ENCODE results near the gene PTPRN. TPM values are rescaled to one million over a fixed set of nuclear protein-coding genes. Genes with fewer than 3 reads are reported as not detected.

Gene PTPRN
- total RNA-seq, 4 donors from 2014 or later = not detected

DNA sequence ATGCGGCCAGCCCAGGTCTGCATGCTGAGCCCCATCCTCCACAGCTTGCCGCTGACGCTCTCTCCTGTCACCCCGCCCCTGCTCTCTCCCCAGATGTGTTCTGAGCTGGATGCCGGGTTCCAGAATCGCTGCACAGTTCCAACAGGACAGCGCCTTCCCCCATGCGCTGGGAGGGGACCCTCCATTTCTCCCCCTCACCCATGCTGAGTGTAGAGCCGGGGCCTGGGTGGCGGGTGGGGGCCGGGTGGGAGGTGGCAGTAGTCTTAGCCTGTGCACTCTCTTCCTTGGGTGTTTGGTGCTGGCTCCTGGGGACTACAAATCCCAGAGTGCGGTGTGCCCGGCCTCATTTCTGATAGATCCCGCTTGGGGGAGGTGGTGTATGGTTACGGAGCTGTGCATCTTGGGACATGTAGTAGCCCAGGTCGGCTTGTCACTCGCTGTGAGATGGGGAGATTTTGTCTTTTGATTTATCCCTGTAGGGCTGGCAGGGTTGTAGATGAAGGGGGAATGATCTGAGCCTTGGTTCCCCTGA is 23.2 kb downstream of the PTPRN start:
- in situ Hi-C loops (cut with MboI; ENCODE audit: low sequenced_read_pairs in 4 of 4) = loop anchor here in 2 of 4 donors (25.0 kb wide), 2 partner anchors 124 to 251 kb away; partner anchors contain the start of genes CHPF (in 1 of the 2), NHEJ1 (in 1 of the 2), SLC23A3 (in 1 of the 2) and TMEM198 (in 1 of the 2)
- Histone ChIP-seq H3K4me1 (no peaks in the 10 kb centered on the region), H3K36me3 (peaks cover 3 to 42% of the 10 kb centered on the region in 2 donors), H3K9me3 (no peaks in the 10 kb centered on the region), H3K27me3 (no peaks in the 10 kb centered on the region), H3K27ac (peak overlapping the region in 3 of 4 donors; percentile 15 to 45 (median 33)), H3K4me3 (no peak overlapping the region)
- TF ChIP-seq, protein P1, sequence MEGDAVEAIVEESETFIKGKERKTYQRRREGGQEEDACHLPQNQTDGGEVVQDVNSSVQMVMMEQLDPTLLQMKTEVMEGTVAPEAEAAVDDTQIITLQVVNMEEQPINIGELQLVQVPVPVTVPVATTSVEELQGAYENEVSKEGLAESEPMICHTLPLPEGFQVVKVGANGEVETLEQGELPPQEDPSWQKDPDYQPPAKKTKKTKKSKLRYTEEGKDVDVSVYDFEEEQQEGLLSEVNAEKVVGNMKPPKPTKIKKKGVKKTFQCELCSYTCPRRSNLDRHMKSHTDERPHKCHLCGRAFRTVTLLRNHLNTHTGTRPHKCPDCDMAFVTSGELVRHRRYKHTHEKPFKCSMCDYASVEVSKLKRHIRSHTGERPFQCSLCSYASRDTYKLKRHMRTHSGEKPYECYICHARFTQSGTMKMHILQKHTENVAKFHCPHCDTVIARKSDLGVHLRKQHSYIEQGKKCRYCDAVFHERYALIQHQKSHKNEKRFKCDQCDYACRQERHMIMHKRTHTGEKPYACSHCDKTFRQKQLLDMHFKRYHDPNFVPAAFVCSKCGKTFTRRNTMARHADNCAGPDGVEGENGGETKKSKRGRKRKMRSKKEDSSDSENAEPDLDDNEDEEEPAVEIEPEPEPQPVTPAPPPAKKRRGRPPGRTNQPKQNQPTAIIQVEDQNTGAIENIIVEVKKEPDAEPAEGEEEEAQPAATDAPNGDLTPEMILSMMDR (IDR thresholded peaks at IDR 0.05 in 4 of 5, conservative IDR thresholded peaks at IDR 0.05 in 1 of 5) = no peak
- TF ChIP-seq POLR2A (IDR thresholded peaks at IDR 0.05) = no peak
- ATAC-seq (peak; percentile 50 to 74), DNase-seq (peak; percentile 35 to 52)
- intact Hi-C loops (cut with DNase I; ENCODE audit: low total_unique reads) = no loop called here

DNA sequence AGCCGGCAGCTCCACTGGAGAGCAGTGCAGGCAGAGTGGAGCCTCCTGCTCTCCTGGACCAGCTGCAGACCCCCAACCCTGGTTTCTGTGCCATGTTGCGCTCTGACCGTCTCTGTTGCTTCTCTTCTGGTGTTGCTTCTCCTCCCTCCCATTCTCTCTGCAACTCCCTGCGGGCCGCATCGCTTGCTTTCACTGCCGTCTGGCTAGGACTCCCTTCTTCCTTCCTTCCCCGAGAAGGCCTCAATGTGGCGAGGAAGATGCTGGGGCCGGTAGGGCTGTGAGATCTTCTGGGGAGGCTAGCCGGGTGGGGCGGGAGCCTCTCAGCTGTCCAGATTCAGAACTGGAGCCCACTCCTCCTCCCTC is 23.8 kb downstream of the PTPRN start:
- Histone ChIP-seq H3K36me3 (peaks cover 3 to 48% of the 10 kb centered on the region in 2 donors), H3K9me3 (no peaks in the 10 kb centered on the region), H3K4me3 (no peak overlapping the region), H3K27me3 (no peaks in the 10 kb centered on the region), H3K4me1 (peaks cover under 1 to 1% of the 10 kb centered on the region in 2 donors), H3K27ac (peak overlapping the region in 1 of 4 donors; percentile 29)
- DNase-seq = no peak
- in situ Hi-C loops (cut with MboI; ENCODE audit: low sequenced_read_pairs in 4 of 4) (loop anchor here in 2 of 4 donors (25.0 kb wide), 2 partner anchors 123 to 252 kb away; partner anchors contain the start of genes CHPF (in 1 of the 2), NHEJ1 (in 1 of the 2), SLC23A3 (in 1 of the 2) and TMEM198 (in 1 of the 2)), intact Hi-C loops (cut with DNase I; ENCODE audit: low total_unique reads) (no loop called here)
- TF ChIP-seq, protein P1 (IDR thresholded peaks at IDR 0.05 in 4 of 5, conservative IDR thresholded peaks at IDR 0.05 in 1 of 5) = no peak
- no peak for TF ChIP-seq POLR2A (IDR thresholded peaks at IDR 0.05)
- ATAC-seq = no peak

DNA sequence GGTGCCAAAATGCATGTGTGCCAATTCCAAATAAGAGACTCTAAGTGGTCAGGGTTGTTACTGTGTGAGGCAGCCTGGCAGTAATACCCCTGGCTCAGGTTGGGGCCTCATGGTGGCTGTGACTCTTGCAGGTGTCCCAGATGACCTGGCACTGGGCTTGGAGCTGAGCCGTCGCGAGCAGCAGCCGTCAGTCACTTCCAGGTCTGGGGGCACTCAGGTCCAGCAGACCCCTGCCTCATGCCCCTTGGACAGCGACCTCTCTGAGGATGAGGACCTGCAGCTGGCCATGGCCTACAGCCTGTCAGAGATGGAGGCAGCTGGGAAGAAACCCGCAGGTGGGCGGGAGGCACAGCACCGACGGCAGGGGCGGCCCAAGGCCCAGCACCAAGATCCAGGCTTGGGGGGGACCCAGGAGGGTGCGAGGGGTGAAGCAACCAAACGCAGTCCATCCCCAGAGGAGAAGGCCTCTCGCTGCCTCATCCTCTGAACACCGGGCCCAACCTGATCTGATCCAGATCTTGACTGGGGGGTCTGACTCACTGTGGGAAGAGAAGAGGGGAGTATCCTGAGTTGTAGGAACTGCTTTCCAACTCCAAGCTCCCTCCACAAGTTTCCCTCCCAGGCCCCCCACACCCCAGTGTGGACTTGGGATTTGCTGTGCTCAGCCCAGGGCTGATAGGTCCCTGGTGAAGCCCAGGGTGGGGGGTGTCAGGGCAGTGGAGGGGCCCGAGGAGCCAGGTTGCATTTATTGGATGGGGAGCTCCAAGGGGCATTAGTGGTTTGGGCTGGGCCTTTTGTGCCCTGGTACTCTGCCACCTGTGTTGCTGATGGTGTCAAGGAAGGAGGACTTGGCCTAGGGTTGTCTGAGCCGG is 24.5 kb downstream of the PTPRN start:
- H3K27me3 ChIP-seq = no peaks in the 10 kb centered on the region
- peaks cover 7% of the 10 kb centered on the region in 2 donors for H3K4me1 ChIP-seq
- ATAC-seq = no peak
- peaks cover 3 to 48% of the 10 kb centered on the region in 2 donors for H3K36me3 ChIP-seq
- intact Hi-C loops (cut with DNase I; ENCODE audit: low total_unique reads) = no loop called here
- no peak for DNase-seq
- no peak for TF ChIP-seq POLR2A (IDR thresholded peaks at IDR 0.05)
- TF ChIP-seq, protein P1 (IDR thresholded peaks at IDR 0.05 in 4 of 5, conservative IDR thresholded peaks at IDR 0.05 in 1 of 5) = no peak
- no peak overlapping the region for H3K4me3 ChIP-seq
- no peak overlapping the region for H3K27ac ChIP-seq
- H3K9me3 ChIP-seq = no peaks in the 10 kb centered on the region
- in situ Hi-C loops (cut with MboI; ENCODE audit: low sequenced_read_pairs in 4 of 4) = loop anchor here in 2 of 4 donors (25.0 kb wide), 2 partner anchors 122 to 253 kb away; partner anchors contain the start of genes CHPF (in 1 of the 2), NHEJ1 (in 1 of the 2), SLC23A3 (in 1 of the 2) and TMEM198 (in 1 of the 2)

DNA sequence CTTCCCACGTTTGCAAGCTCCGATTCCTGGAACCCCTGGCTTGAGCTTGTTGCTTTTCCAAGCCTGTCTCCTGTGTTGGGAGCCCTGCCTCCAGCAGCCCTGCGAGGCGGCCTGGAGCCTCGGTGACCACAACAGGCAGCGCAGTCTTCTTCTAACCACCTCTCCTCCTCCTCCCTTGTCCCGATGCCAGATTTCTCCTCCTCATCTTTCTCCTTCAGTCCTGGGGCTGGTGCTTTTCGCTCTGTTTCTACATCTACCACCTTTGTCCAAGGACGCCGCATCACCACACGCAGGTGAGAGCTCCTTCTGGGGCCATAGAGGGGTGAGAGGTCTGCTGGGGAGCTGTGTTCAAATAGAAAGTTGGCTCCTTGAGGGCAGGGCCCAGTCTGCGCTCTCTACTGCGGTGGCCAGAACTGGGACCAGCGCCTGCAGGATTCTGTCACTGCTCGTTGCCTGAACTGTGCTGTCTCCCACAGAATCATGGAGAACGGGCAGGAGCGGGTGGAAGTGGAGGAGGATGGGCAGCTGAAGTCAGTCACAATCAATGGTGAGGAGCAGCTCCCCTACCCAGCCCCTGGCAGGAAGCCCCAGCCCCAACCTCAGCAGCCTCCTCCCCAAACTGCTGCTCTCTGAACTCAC is 26.1 kb downstream of the PTPRN start:
- DNase-seq (no peak), ATAC-seq (no peak)
- no peak overlapping the region for H3K4me3 ChIP-seq
- H3K36me3 ChIP-seq = peaks cover 3 to 48% of the 10 kb centered on the region in 2 donors
- H3K4me1 ChIP-seq = peaks cover 15 to 16% of the 10 kb centered on the region in 2 donors
- intact Hi-C loops (cut with DNase I; ENCODE audit: low total_unique reads) (no loop called here), in situ Hi-C loops (cut with MboI; ENCODE audit: low sequenced_read_pairs in 4 of 4) (loop anchor here in 2 of 4 donors (25.0 kb wide), 2 partner anchors 121 to 254 kb away; partner anchors contain the start of genes CHPF (in 1 of the 2), NHEJ1 (in 1 of the 2), SLC23A3 (in 1 of the 2) and TMEM198 (in 1 of the 2))
- H3K27me3 ChIP-seq = no peaks in the 10 kb centered on the region
- H3K9me3 ChIP-seq = no peaks in the 10 kb centered on the region
- H3K27ac ChIP-seq = no peak overlapping the region
- no peak for TF ChIP-seq POLR2A (IDR thresholded peaks at IDR 0.05)
- TF ChIP-seq, protein P1 (IDR thresholded peaks at IDR 0.05 in 4 of 5, conservative IDR thresholded peaks at IDR 0.05 in 1 of 5) = no peak

All from gastrocnemius medialis (tissue), 4 donors.